ENCODE measurements around the gene SRGAP1.

The SRGAP1 gene

GRCh38 chr12:64105026-64105425 lies 260.5 kb downstream of the SRGAP1 start:
- Histone ChIP-seq H3K9ac (ENCODE audit: low read length) (no peak overlapping the region), H3K4me2 (ENCODE audit: low read length) (no peak overlapping the region), H3F3A (ENCODE audit: insufficient read depth, low read length) (no peaks in the 10 kb centered on the region), H4K20me1 (ENCODE audit: insufficient read depth, low read length) (no peaks in the 10 kb centered on the region), H3K4me3 (ENCODE audit: low read depth, low read length, poor library complexity, severe bottlenecking) (no peak overlapping the region), H3K79me2 (ENCODE audit: insufficient read depth, low read length) (no peaks in the 10 kb centered on the region), H3K27me3 (ENCODE audit: insufficient read depth, low read length) (no peaks in the 10 kb centered on the region), H3K9me3 (ENCODE audit: low read length) (no peaks in the 10 kb centered on the region), H3K9me2 (ENCODE audit: low read depth, low read length) (no peaks in the 10 kb centered on the region), H3K4me1 (ENCODE audit: insufficient read depth, low read length, severe bottlenecking) (no peaks in the 10 kb centered on the region), H3K27ac (ENCODE audit: low read depth, low read length, poor library complexity, severe bottlenecking) (no peak overlapping the region), H3K36me3 (ENCODE audit: insufficient read depth, low read length) (no peaks in the 10 kb centered on the region), H2AFZ (ENCODE audit: low read length) (no peak overlapping the region)
- TF ChIP-seq CTCF (IDR thresholded peaks at IDR 0.05; ENCODE audit: low read length) (no peak), EZH2 (IDR thresholded peaks at IDR 0.05; ENCODE audit: borderline replicate concordance, low read length) (no peak)

GRCh38 chr12:64107776-64108175 lies 263.3 kb downstream of the SRGAP1 start:
- no peak overlapping the region for H3K4me2 ChIP-seq (ENCODE audit: low read length)
- no peaks in the 10 kb centered on the region for H3F3A ChIP-seq (ENCODE audit: insufficient read depth, low read length)
- H3K79me2 ChIP-seq (ENCODE audit: insufficient read depth, low read length): no peaks in the 10 kb centered on the region
- H3K27me3 ChIP-seq (ENCODE audit: insufficient read depth, low read length): 0 out of 2 replicates have a peak, but pooled peaks cover 4% of the 10 kb centered on the region
- no peaks in the 10 kb centered on the region for H3K36me3 ChIP-seq (ENCODE audit: insufficient read depth, low read length)
- H4K20me1 ChIP-seq (ENCODE audit: insufficient read depth, low read length): no peaks in the 10 kb centered on the region
- no peaks in the 10 kb centered on the region for H3K9me3 ChIP-seq (ENCODE audit: low read length)
- no peak overlapping the region for H3K27ac ChIP-seq (ENCODE audit: low read depth, low read length, poor library complexity, severe bottlenecking)
- H3K9me2 ChIP-seq (ENCODE audit: low read depth, low read length): no peaks in the 10 kb centered on the region
- H3K4me3 ChIP-seq (ENCODE audit: low read depth, low read length, poor library complexity, severe bottlenecking): no peak overlapping the region
- no peak overlapping the region for H2AFZ ChIP-seq (ENCODE audit: low read length)
- H3K9ac ChIP-seq (ENCODE audit: low read length): no peak overlapping the region
- TF ChIP-seq EZH2 (IDR thresholded peaks at IDR 0.05; ENCODE audit: borderline replicate concordance, low read length) (no peak), CTCF (IDR thresholded peaks at IDR 0.05; ENCODE audit: low read length) (no peak)
- H3K4me1 ChIP-seq (ENCODE audit: insufficient read depth, low read length, severe bottlenecking): no peaks in the 10 kb centered on the region

GRCh38 chr12:64109706-64110105 lies 265.2 kb downstream of the SRGAP1 start:
- Histone ChIP-seq H3K36me3 (ENCODE audit: insufficient read depth, low read length) (no peaks in the 10 kb centered on the region), H3K27ac (ENCODE audit: low read depth, low read length, poor library complexity, severe bottlenecking) (no peak overlapping the region), H3K9me2 (ENCODE audit: low read depth, low read length) (no peaks in the 10 kb centered on the region), H3K27me3 (ENCODE audit: insufficient read depth, low read length) (0 out of 2 replicates have a peak, but pooled peaks cover 4% of the 10 kb centered on the region), H3K9me3 (ENCODE audit: low read length) (no peaks in the 10 kb centered on the region), H3F3A (ENCODE audit: insufficient read depth, low read length) (no peaks in the 10 kb centered on the region), H2AFZ (ENCODE audit: low read length) (no peak overlapping the region), H3K4me2 (ENCODE audit: low read length) (no peak overlapping the region), H3K9ac (ENCODE audit: low read length) (no peak overlapping the region), H4K20me1 (ENCODE audit: insufficient read depth, low read length) (no peaks in the 10 kb centered on the region), H3K79me2 (ENCODE audit: insufficient read depth, low read length) (no peaks in the 10 kb centered on the region), H3K4me3 (ENCODE audit: low read depth, low read length, poor library complexity, severe bottlenecking) (no peak overlapping the region), H3K4me1 (ENCODE audit: insufficient read depth, low read length, severe bottlenecking) (no peaks in the 10 kb centered on the region)
- no peak for TF ChIP-seq EZH2 (IDR thresholded peaks at IDR 0.05; ENCODE audit: borderline replicate concordance, low read length)
- TF ChIP-seq CTCF (IDR thresholded peaks at IDR 0.05; ENCODE audit: low read length): no peak

Data from OCI-LY1 (cell line).